Ovary (tissue), 9 donors: Measurements from ENCODE around the gene GABBR2. TPM values are rescaled to one million over a fixed set of nuclear protein-coding genes. Genes with fewer than 3 reads are reported as not detected.

ENCODE experiments used
- DNase-seq, 5 donors: peaks; one replicate each; pipeline ENCODE4 v3.0.0-alpha.2; 2019 to 2020
- H3K27ac ChIP-seq, 2 donors: fragments of 200-600 bp; one replicate each; pipeline versions ENCODE4 v1.5.1 to v1.8.0; 2019 to 2022
- H3K27me3 ChIP-seq: fragments of 200-600 bp; one replicate; pipeline ENCODE4 v1.8.0; 2022
- H3K36me3 ChIP-seq: fragments of 200-600 bp; sonication (generic); one replicate; pipeline ENCODE4 v1.5.1; 2019
- H3K4me1 ChIP-seq: one replicate; pipeline ENCODE4 v1.8.1; 2013; ENCODE audit warnings: mild to moderate bottlenecking, moderate library complexity; ENCODE audit not compliant: insufficient read depth
- H3K4me3 ChIP-seq: fragments of 200-600 bp; sonication (generic); one replicate; pipeline ENCODE4 v1.5.1; 2017
- H3K9me3 ChIP-seq, 2 donors: fragments of 200-600 bp in 1 of 2; sonication (generic) in 1 of 2; one replicate each; pipeline versions ENCODE4 v1.5.1 to v1.8.1; 2013 to 2019; ENCODE audit warnings: mild to moderate bottlenecking in 1 of 2, moderate library complexity in 1 of 2
- EP300 ChIP-seq: sonication (generic); formaldehyde crosslinking; IDR thresholded peaks from one replicate; pipeline ENCODE4 v1.6.1; 2017; ENCODE audit warnings: antibody characterized with exemption
- POLR2A ChIP-seq: fragments of 450-650 bp; IDR thresholded peaks from one replicate; pipeline ENCODE4 v1.6.1; 2017; ENCODE audit warnings: antibody characterized with exemption, mild to moderate bottlenecking, moderate library complexity
- WGBS, 3 donors: extraction: QIAGEN DNeasy Blood & Tissue Kit in 1 of 3; methylation state at CpG; one replicate each; pipeline versions ENCODE4 v1.1.5 to v1.1.7; 2013 to 2017; 5-methylcytosine and 5-hydroxymethylcytosine counted together
- intact Hi-C, 4 donors: fragments of 100-400 bp; cut with DNase I; formaldehyde crosslinking; loops; one replicate each; pipeline versions ENCODE4 v1.11.0 to v1.15.1; 2022 to 2023
- polyA plus RNA-seq, 2 donors: library from polyadenylated mRNA; stranded (reverse); fragments of 200-250 nt in 1 of 2; fragments of 350-450 nt in 1 of 2; fragmentation: Illumina TruSeq in 1 of 2; extraction: RNeasy Lipid Tissue Mini Kit (QIAGEN cat#74804) in 1 of 2; gene quantifications; one replicate each; pipeline ENCODE4 v1.2.3, GENCODE V29; 2013 to 2014
- total RNA-seq, 7 donors: library from RNA; depleted of rRNA in 2 of 7; stranded (reverse); fragments of >200 nt in 2 of 7; fragmentation: NEBNext Ultra II Directional in 3 of 7; extraction: Animal tissue kit (Norgen Biotek cat#: 25700) in 3 of 7; gene quantifications; one replicate each; pipeline versions ENCODE4 v1.1.0 to v1.2.4, GENCODE V29; 2016 to 2023
- TF ChIP-seq, protein P1 (sequence below), 3 donors: fragments of 450-650 bp in 2 of 3; fragments of 200-600 bp in 1 of 3; IDR thresholded peaks; one replicate each; pipeline versions ENCODE4 v1.5.1 to v1.8.0; 2016 to 2022; ENCODE audit warnings: antibody characterized with exemption in 3 of 3, mild to moderate bottlenecking in 1 of 3
- donor health status: DM: no; HTN: no; CAD: no; lungs with moderate emphysema.
- donor health status: DM: no; HTN: no; CAD: no.
- donor health status: Bipolar disorder and iron deficiency.
- donor health status: DM: yes; HTN: yes; CAD: no.
- donor health status: DM: no; HTN: no; CAD: no.
- donor health status: DM: yes; HTN: yes; CAD: no.

Gene GABBR2
- total and polyA plus RNA-seq, 9 donors: 0.05 to 0.30 (median 0.22) TPM; not detected in 6

DNA sequence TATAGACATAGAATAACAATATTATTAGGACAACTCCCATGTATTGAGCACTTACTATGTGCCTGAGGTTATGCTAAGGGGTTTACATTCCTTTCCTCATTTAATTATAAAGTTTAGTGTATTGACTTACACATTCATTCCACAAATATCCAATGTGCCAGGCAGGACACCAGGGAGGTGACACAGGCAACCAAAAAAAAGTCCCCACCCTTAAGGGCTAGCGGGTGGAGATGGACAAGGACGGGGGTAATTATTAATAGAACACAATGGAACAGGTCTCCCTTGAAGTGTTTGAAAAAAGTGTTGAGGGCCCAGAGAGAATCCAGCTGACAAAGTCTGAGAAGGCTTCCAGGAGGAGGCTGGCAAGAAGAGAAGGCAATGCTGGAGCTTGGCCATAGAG, 459.0 kb downstream of the GABBR2 start:
- intact Hi-C loops: loop anchor here in 2 of 4 donors (5.0 to 10.0 kb wide), 4 partner anchors 42 to 325 kb away; partner anchors contain the start of gene TRMO (in 1 of the 2)
- Histone ChIP-seq H3K36me3 (no peaks in the 10 kb centered on the region), H3K4me1 (peaks cover 4% of the 10 kb centered on the region), H3K27me3 (no peaks in the 10 kb centered on the region), H3K4me3 (no peak overlapping the region), H3K27ac (no peak overlapping the region), H3K9me3 (no peaks in the 10 kb centered on the region)
- TF ChIP-seq EP300 (no peak), POLR2A (no peak)
- TF ChIP-seq, protein P1, sequence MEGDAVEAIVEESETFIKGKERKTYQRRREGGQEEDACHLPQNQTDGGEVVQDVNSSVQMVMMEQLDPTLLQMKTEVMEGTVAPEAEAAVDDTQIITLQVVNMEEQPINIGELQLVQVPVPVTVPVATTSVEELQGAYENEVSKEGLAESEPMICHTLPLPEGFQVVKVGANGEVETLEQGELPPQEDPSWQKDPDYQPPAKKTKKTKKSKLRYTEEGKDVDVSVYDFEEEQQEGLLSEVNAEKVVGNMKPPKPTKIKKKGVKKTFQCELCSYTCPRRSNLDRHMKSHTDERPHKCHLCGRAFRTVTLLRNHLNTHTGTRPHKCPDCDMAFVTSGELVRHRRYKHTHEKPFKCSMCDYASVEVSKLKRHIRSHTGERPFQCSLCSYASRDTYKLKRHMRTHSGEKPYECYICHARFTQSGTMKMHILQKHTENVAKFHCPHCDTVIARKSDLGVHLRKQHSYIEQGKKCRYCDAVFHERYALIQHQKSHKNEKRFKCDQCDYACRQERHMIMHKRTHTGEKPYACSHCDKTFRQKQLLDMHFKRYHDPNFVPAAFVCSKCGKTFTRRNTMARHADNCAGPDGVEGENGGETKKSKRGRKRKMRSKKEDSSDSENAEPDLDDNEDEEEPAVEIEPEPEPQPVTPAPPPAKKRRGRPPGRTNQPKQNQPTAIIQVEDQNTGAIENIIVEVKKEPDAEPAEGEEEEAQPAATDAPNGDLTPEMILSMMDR (IDR thresholded peaks at IDR 0.05): no peak
- DNase-seq: no peak
- WGBS, 3 donors: 90 to 94% (median 90%) methylated on average over 2 of the region's 2 CpGs

DNA sequence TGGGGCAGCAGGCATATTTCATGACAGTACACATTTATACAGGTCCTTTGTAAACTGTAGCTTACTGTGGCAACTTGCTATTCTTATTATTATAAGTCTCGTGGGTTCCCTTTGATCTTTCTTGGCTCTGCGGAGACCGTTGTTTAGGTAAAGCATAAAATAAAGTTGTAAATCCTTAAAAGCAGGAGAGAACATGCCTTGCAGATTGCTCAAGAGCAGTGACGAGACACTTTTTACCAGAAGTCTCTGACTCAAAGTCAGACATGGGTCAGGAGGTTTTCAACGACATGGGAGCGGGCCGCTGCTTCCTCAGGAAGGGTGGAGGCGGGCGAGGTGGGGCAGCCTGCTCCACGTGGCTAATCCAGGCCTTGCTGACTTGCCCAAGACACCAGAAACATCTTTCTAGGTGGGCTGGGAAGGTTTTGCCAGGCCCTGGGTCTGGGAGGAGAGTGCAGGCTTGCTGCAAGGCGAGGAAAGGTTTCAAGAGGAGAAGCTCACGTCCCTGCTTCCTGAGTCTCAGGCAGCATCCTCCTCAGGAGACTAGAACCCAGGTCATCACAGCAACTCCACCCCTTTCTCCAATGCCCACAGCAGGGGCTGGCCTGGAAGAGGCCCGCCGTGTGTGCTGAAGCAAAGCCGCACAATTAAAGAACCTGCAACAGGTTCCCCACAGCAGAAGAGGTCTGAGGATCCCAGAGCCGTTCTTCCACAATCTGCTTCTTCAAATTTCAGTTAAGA, 459.8 kb downstream of the GABBR2 start:
- no peaks in the 10 kb centered on the region for H3K36me3 ChIP-seq
- intact Hi-C loops: no loop called here
- peak in 1 of 5 donors; percentile 21 for DNase-seq

GRCh38 chr9:98247831-98248657, 460.7 kb downstream of the GABBR2 start:
- TF ChIP-seq POLR2A (no peak), EP300 (no peak)
- TF ChIP-seq, protein P1 (IDR thresholded peaks at IDR 0.05): no peak
- Histone ChIP-seq H3K4me3 (no peak overlapping the region), H3K27ac (no peak overlapping the region), H3K9me3 (no peaks in the 10 kb centered on the region), H3K27me3 (no peaks in the 10 kb centered on the region), H3K4me1 (no peaks in the 10 kb centered on the region), H3K36me3 (no peaks in the 10 kb centered on the region)
- no peak for DNase-seq
- WGBS, 3 donors: 87 to 91% (median 87%) methylated on average over 8 of the region's 8 CpGs
- intact Hi-C loops: no loop called here

More for the DNA sequence above, 459.8 kb downstream of the GABBR2 start:
- TF ChIP-seq EP300: peak; percentile 23
- TF ChIP-seq, protein P1 (IDR thresholded peaks at IDR 0.05): no peak
- TF ChIP-seq POLR2A: no peak
- Histone ChIP-seq H3K27ac (no peak overlapping the region), H3K9me3 (no peaks in the 10 kb centered on the region), H3K27me3 (no peaks in the 10 kb centered on the region), H3K4me3 (no peak overlapping the region), H3K4me1 (no peaks in the 10 kb centered on the region)
- 72 to 78% (median 73%) methylated on average over 16 of the region's 16 CpGs for WGBS, 3 donors

- intact Hi-C loops: no loop called here
- TF ChIP-seq, protein P1 (IDR thresholded peaks at IDR 0.05): no peak
- TF ChIP-seq EP300: no peak
- TF ChIP-seq POLR2A: no peak
- 78 to 96% (median 87%) methylated on average over 3 of the region's 3 CpGs for WGBS, 3 donors
- no peak overlapping the region for H3K27ac ChIP-seq
- H3K36me3 ChIP-seq: no peaks in the 10 kb centered on the region
- H3K4me1 ChIP-seq: no peaks in the 10 kb centered on the region
- H3K9me3 ChIP-seq: no peaks in the 10 kb centered on the region
- H3K27me3 ChIP-seq: no peaks in the 10 kb centered on the region
- DNase-seq: no peak
- no peak overlapping the region for H3K4me3 ChIP-seq
These were observed 466.3 kb downstream of the GABBR2 start for GRCh38 chr9:98242426-98242825.
